ENCODE measurements around the gene RPAIN.
"Not testable (repeated sequence)": the region's sequence is repeated elsewhere in the genome, so short reads cannot be mapped to it uniquely, and the experiment has no call there.

The RPAIN gene

GRCh38 chr17:5430413-5430999 is 10.5 kb downstream of the RPAIN start:
- DNase-seq (ENCODE audit: low spot score), result no peak

GRCh38 chr17:5431234-5431633 is 11.3 kb downstream of the RPAIN start:
- DNase-seq (ENCODE audit: low spot score), result not testable (repeated sequence)

- no peak for DNase-seq (ENCODE audit: low spot score)
These were observed 12.1 kb downstream of the RPAIN start for GRCh38 chr17:5431949-5432556.

- DNase-seq (ENCODE audit: low spot score), result no peak
These were observed 15.0 kb downstream of the RPAIN start for GRCh38 chr17:5434984-5435383.

GRCh38 chr17:5435781-5436315 is 15.9 kb downstream of the RPAIN start:
- not testable (repeated sequence) for DNase-seq (ENCODE audit: low spot score)

GRCh38 chr17:5437721-5438317 is 17.8 kb downstream of the RPAIN start:
- DNase-seq (ENCODE audit: low spot score), result no peak

- peak; percentile 98 for DNase-seq (ENCODE audit: low spot score)
These were observed 18.9 kb downstream of the RPAIN start, which contains the start of gene C1QBP for GRCh38 chr17:5438716-5439445. TSS of gene C1QBP (minus strand) at chr17:5439155. CDS start at chr17:5439073, 82 bp downstream.

- DNase-seq (ENCODE audit: low spot score), result no peak
These were observed 19.4 kb downstream of the RPAIN start for GRCh38 chr17:5439446-5439764.

- no peak for DNase-seq (ENCODE audit: low spot score)
These were observed 23.7 kb downstream of the RPAIN start for GRCh38 chr17:5443728-5444127.

GRCh38 chr17:5444209-5444608 is 24.2 kb downstream of the RPAIN start:
- no peak for DNase-seq (ENCODE audit: low spot score)

GRCh38 chr17:5446786-5447185 is 26.8 kb downstream of the RPAIN start:
- DNase-seq (ENCODE audit: low spot score), result no peak

GRCh38 chr17:5464717-5465507 is 44.9 kb downstream of the RPAIN start:
- no peak for DNase-seq (ENCODE audit: low spot score)

GRCh38 chr17:5466295-5466694 is 46.3 kb downstream of the RPAIN start:
- no peak for DNase-seq (ENCODE audit: low spot score)

- DNase-seq (ENCODE audit: low spot score), result no peak
These were observed 47.4 kb downstream of the RPAIN start for GRCh38 chr17:5467416-5467815.

- DNase-seq (ENCODE audit: low spot score), result no peak
These were observed 48.1 kb downstream of the RPAIN start for GRCh38 chr17:5468075-5468473.

GRCh38 chr17:5472511-5472910 is 52.5 kb downstream of the RPAIN start:
- no peak for DNase-seq (ENCODE audit: low spot score)

- no peak for DNase-seq (ENCODE audit: low spot score)
These were observed 53.9 kb downstream of the RPAIN start for GRCh38 chr17:5473906-5474305.

GRCh38 chr17:5478992-5479391 is 59.0 kb downstream of the RPAIN start:
- no peak for DNase-seq (ENCODE audit: low spot score)

GRCh38 chr17:5480962-5481361 is 61.0 kb downstream of the RPAIN start:
- DNase-seq (ENCODE audit: low spot score), result no peak

- DNase-seq (ENCODE audit: low spot score), result no peak
These were observed 61.5 kb downstream of the RPAIN start for GRCh38 chr17:5481451-5481850.

Data from ecto neural progenitor cell (in vitro differentiated cells).